Neuronal stem cell (in vitro differentiated cells): ENCODE measurements around the gene TMTC2.

Experiments
- DNase-seq: peaks from one replicate; pipeline ENCODE4 v3.0.0-alpha.2; 2013; ENCODE audit warnings: low spot score
- H2AFZ ChIP-seq: one replicate; pipeline ENCODE4 v1.6.1; 2013; ENCODE audit warnings: mild to moderate bottlenecking, low read length, inconsistent platforms
- H2AK5ac ChIP-seq: 2 replicates; pipeline ENCODE4 v1.6.1; 2013; ENCODE audit warnings: low read depth, mild to moderate bottlenecking, inconsistent platforms, low read length, moderate library complexity, mixed read lengths
- H2BK120ac ChIP-seq: 2 replicates; pipeline ENCODE4 v1.6.1; 2013; ENCODE audit warnings: low read depth, mild to moderate bottlenecking, inconsistent platforms, low read length, moderate library complexity, mixed read lengths
- H2BK12ac ChIP-seq: one replicate; pipeline ENCODE4 v1.6.1; 2013; ENCODE audit warnings: low read length, inconsistent platforms
- H2BK15ac ChIP-seq: 2 replicates; pipeline ENCODE4 v1.6.1; 2013; ENCODE audit warnings: mild to moderate bottlenecking, low read length, inconsistent platforms, mixed read lengths
- H2BK5ac ChIP-seq: one replicate; pipeline ENCODE4 v1.6.1; 2013; ENCODE audit warnings: inconsistent platforms, mild to moderate bottlenecking, low read length, moderate library complexity
- H3K14ac ChIP-seq: one replicate; pipeline ENCODE4 v1.6.1; 2013; ENCODE audit warnings: low read length, inconsistent platforms
- H3K18ac ChIP-seq: 2 replicates; pipeline ENCODE4 v1.6.1; 2013; ENCODE audit warnings: low read length, inconsistent platforms
- H3K23ac ChIP-seq: 2 replicates; pipeline ENCODE4 v1.6.1; 2013; ENCODE audit warnings: low read depth, mild to moderate bottlenecking, mixed read lengths, low read length, inconsistent platforms; ENCODE audit not compliant: poor library complexity
- H3K27ac ChIP-seq: replicated peaks from 3 replicates; pipeline ENCODE4 v1.5.1; 2013; ENCODE audit warnings: low read length, inconsistent platforms
- H3K27me3 ChIP-seq, 3 experiments: 2 replicates each; pipeline ENCODE4 v1.6.1; 2013; ENCODE audit warnings: low read length in 3 of 3, mild to moderate bottlenecking in 2 of 3, inconsistent platforms in 1 of 3, low read depth in 1 of 3, mixed read lengths in 1 of 3, moderate library complexity in 1 of 3; ENCODE audit not compliant: control insufficient read depth in 3 of 3, insufficient read depth in 3 of 3
- H3K36me3 ChIP-seq, 2 donors: replicated peaks in 1 of 2; 2 replicates each; pipeline ENCODE4 v1.6.1; 2013; ENCODE audit warnings: low read length in 2 of 2; ENCODE audit not compliant: control insufficient read depth in 2 of 2, insufficient read depth in 2 of 2
- H3K4ac ChIP-seq: 2 replicates; pipeline ENCODE4 v1.6.1; 2013; ENCODE audit warnings: inconsistent platforms, mild to moderate bottlenecking, low read length, moderate library complexity
- H3K4me1 ChIP-seq, 2 donors: 1 replicate in 1 of 2; 2 replicates in 1 of 2; pipeline ENCODE4 v1.6.1; 2013; ENCODE audit warnings: low read length in 2 of 2, low read depth in 1 of 2; ENCODE audit not compliant: control insufficient read depth in 2 of 2, insufficient read depth in 1 of 2
- H3K4me2 ChIP-seq: one replicate; pipeline ENCODE4 v1.6.1; 2013; ENCODE audit warnings: mild to moderate bottlenecking, low read length, inconsistent platforms; ENCODE audit not compliant: insufficient read depth, poor library complexity, severe bottlenecking
- H3K4me3 ChIP-seq, 2 donors: 2 replicates each; pipeline ENCODE4 v1.5.1; 2013; ENCODE audit warnings: low read length in 2 of 2, mild to moderate bottlenecking in 2 of 2, inconsistent platforms in 1 of 2, moderate library complexity in 1 of 2
- H3K79me1 ChIP-seq: one replicate; pipeline ENCODE4 v1.6.1; 2013; ENCODE audit warnings: low read depth, mild to moderate bottlenecking, inconsistent platforms, low read length, moderate library complexity
- H3K9ac ChIP-seq: one replicate; pipeline ENCODE4 v1.6.1; 2013; ENCODE audit warnings: mild to moderate bottlenecking, low read depth, low read length, inconsistent platforms; ENCODE audit not compliant: poor library complexity
- H3K9me3 ChIP-seq, 2 donors: replicated peaks in 1 of 2; 2 replicates each; pipeline versions ENCODE3 to v1.6.1; 2013; ENCODE audit warnings: low read length in 2 of 2, mild to moderate bottlenecking in 2 of 2, inconsistent platforms in 1 of 2, low read depth in 1 of 2, mixed read lengths in 1 of 2, moderate library complexity in 1 of 2; ENCODE audit not compliant: control insufficient read depth in 2 of 2, insufficient read depth in 1 of 2
- H4K8ac ChIP-seq: one replicate; pipeline ENCODE4 v1.6.1; 2013; ENCODE audit warnings: low read depth, mild to moderate bottlenecking, inconsistent platforms, low read length, moderate library complexity
- H4K91ac ChIP-seq: one replicate; pipeline ENCODE4 v1.6.1; 2013; ENCODE audit warnings: low read length, low read depth, mild to moderate bottlenecking, inconsistent platforms; ENCODE audit not compliant: poor library complexity
- WGBS, 2 donors: extraction: QIAGEN DNeasy Blood & Tissue Kit; methylation state at CpG; one replicate each; pipeline ENCODE4 v1.1.7; 2013; ENCODE audit warnings: missing lambda C conversion rate in 2 of 2, mixed read lengths in 1 of 2; ENCODE audit not compliant: insufficient read length in 2 of 2, insufficient replicate concordance in 1 of 2; ENCODE audit errors: extremely low coverage in 2 of 2; 5-methylcytosine and 5-hydroxymethylcytosine counted together

TMTC2 gene

DNA sequence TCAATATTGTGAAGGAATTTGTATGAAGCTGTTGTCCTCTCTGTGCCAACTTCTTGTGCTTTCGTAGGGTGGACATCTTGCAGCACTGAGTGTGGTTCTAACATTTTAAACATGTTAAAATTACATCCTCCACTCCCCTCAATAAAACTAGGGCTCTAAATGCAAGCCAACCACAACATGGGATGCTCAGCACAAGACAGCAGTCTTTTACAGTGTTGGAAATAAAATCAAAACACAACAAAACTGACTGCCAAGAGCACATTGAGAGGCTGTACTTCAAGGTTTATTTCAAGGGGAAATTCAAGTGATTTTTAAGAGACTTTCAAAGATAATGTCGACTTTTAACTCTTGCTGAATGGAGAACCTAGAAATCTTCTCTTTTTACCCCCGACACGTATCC, 396.9 kb downstream of the TMTC2 start:
- H2AFZ ChIP-seq = no peak overlapping the region

DNA sequence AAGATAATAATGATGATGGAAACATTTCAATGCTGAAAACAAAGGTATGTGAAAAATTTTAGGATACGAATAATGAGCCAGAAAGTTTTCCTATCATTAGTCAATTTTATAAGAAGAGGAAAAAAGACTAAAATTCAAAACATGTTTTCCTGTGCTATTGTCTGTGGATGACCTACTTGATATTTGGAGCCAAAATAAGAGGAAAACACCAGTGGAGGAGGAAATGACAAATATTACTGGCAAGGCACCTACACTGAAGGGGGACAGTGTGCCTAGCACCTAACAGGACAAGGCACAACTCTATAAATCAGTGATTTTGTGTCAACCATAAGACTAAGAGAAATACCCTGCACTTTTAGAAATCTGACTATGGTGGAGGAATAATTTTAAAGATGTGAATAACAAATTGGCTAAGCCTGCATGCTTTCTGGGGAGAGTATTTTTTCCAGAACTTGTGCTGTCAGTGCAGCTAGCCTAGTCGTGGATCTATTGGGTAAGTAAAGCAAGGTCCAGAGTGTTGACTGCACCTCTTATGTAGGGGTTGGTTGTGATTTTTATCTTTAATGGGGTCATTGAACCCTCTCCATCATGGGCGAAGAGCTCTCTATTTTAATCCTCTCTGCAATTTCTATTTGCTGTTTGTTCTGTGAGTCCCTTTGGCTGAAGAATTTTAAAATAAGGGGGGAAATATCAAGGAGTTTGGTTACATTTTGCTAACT, 398.0 kb downstream of the TMTC2 start:
- Histone ChIP-seq H2BK120ac (no peak overlapping the region), H3K9ac (no peak overlapping the region), H2AFZ (no peak overlapping the region), H2BK12ac (no peak overlapping the region), H3K4me2 (no peak overlapping the region), H3K9me3 (peaks cover 0 to 49% of the 10 kb centered on the region in 2 donors), H2AK5ac (no peak overlapping the region), H4K91ac (no peak overlapping the region), H2BK15ac (no peak overlapping the region), H3K4me3 (no peak overlapping the region), H3K27ac (no peak overlapping the region), H3K18ac (no peak overlapping the region), H3K4ac (no peak overlapping the region), H3K79me1 (no peaks in the 10 kb centered on the region), H2BK5ac (no peak overlapping the region), H4K8ac (no peak overlapping the region), H3K4me1 (peaks cover 2 to 17% of the 10 kb centered on the region in 2 donors), H3K14ac (no peak overlapping the region), H3K23ac (no peak overlapping the region), H3K36me3 (peaks cover 0 to 31% of the 10 kb centered on the region in 2 donors), H3K27me3 (no peaks in the 10 kb centered on the region)
- no peak for DNase-seq
- WGBS, 2 donors = no CpG with 5 or more reads among the region's 3 CpGs

More for the DNA sequence above, 396.9 kb downstream of the TMTC2 start:
- no peak overlapping the region for H2BK120ac ChIP-seq
- no peak overlapping the region for H3K14ac ChIP-seq
- H3K27me3 ChIP-seq = no peaks in the 10 kb centered on the region
- no peaks in the 10 kb centered on the region for H3K79me1 ChIP-seq
- no peak overlapping the region for H2AK5ac ChIP-seq
- no peak overlapping the region for H3K4ac ChIP-seq
- H2BK15ac ChIP-seq = no peak overlapping the region
- DNase-seq = no peak
- H3K4me2 ChIP-seq = no peak overlapping the region
- H3K18ac ChIP-seq = no peak overlapping the region
- no peak overlapping the region for H3K4me3 ChIP-seq
- peaks cover 2 to 17% of the 10 kb centered on the region in 2 donors for H3K4me1 ChIP-seq
- H3K36me3 ChIP-seq = peaks cover 0 to 26% of the 10 kb centered on the region in 2 donors
- H2BK12ac ChIP-seq = no peak overlapping the region
- no peak overlapping the region for H3K27ac ChIP-seq
- no peak overlapping the region for H2BK5ac ChIP-seq
- WGBS, 2 donors = no CpG with 5 or more reads among the region's 4 CpGs
- peaks cover 0 to 44% of the 10 kb centered on the region in 2 donors for H3K9me3 ChIP-seq
- no peak overlapping the region for H4K8ac ChIP-seq
- no peak overlapping the region for H3K9ac ChIP-seq
- H3K23ac ChIP-seq = no peak overlapping the region
- no peak overlapping the region for H4K91ac ChIP-seq

GRCh38 chr12:83086023-83086422, 399.3 kb downstream of the TMTC2 start:
- Histone ChIP-seq H3K27ac (no peak overlapping the region), H3K36me3 (peaks cover 0 to 19% of the 10 kb centered on the region in 2 donors), H2AFZ (no peak overlapping the region), H3K18ac (no peak overlapping the region), H3K4me3 (no peak overlapping the region), H3K79me1 (no peaks in the 10 kb centered on the region), H3K27me3 (no peaks in the 10 kb centered on the region), H3K4me1 (peaks cover 2 to 17% of the 10 kb centered on the region in 2 donors), H3K4me2 (no peak overlapping the region), H2AK5ac (no peak overlapping the region), H3K14ac (no peak overlapping the region), H4K91ac (no peak overlapping the region), H3K4ac (no peak overlapping the region), H4K8ac (no peak overlapping the region), H2BK120ac (no peak overlapping the region), H3K23ac (no peak overlapping the region), H2BK12ac (no peak overlapping the region), H3K9me3 (peaks cover 0 to 37% of the 10 kb centered on the region in 2 donors), H2BK15ac (no peak overlapping the region), H3K9ac (no peak overlapping the region), H2BK5ac (no peak overlapping the region)
- WGBS, 2 donors = no CpG with 5 or more reads among the region's 10 CpGs
- DNase-seq = no peak

GRCh38 chr12:83089575-83089974, 402.9 kb downstream of the TMTC2 start:
- Histone ChIP-seq H2BK12ac (no peak overlapping the region), H4K8ac (no peak overlapping the region), H3K18ac (no peak overlapping the region), H3K27me3 (no peaks in the 10 kb centered on the region), H3K79me1 (no peaks in the 10 kb centered on the region), H3K4me3 (no peak overlapping the region), H3K4me2 (no peak overlapping the region), H3K14ac (no peak overlapping the region), H3K27ac (no peak overlapping the region), H3K9ac (no peak overlapping the region), H3K23ac (no peak overlapping the region), H2AK5ac (no peak overlapping the region), H2AFZ (no peak overlapping the region), H2BK15ac (no peak overlapping the region), H3K9me3 (peaks cover 0 to 39% of the 10 kb centered on the region in 2 donors), H3K4me1 (peaks cover 5 to 15% of the 10 kb centered on the region in 2 donors), H3K4ac (no peak overlapping the region), H4K91ac (no peak overlapping the region), H3K36me3 (peaks cover 0 to 19% of the 10 kb centered on the region in 2 donors), H2BK120ac (no peak overlapping the region), H2BK5ac (no peak overlapping the region)
- no peak for DNase-seq
- WGBS, 2 donors = no CpG with 5 or more reads among the region's 2 CpGs
